Endodermal cell (in vitro differentiated cells): Measurements from ENCODE around the gene FREY1. TPM values are rescaled to one million over a fixed set of nuclear protein-coding genes. Genes with fewer than 3 reads are reported as not detected.
A peak's percentile ranks its signal among the peaks of the same experiment; 100 is the strongest.

Experiments used
- DNase-seq: peaks from one replicate; pipeline ENCODE4 v3.0.0-alpha.2; 2017
- H3K27ac ChIP-seq: 2 replicates; pipeline ENCODE4 v1.5.1; 2013; ENCODE audit warnings: mild to moderate bottlenecking, low read depth, low read length, moderate library complexity
- H3K27me3 ChIP-seq: 2 replicates; pipeline ENCODE4 v1.6.1; 2013; ENCODE audit warnings: mild to moderate bottlenecking, low read length, moderate library complexity; ENCODE audit not compliant: insufficient read depth, control insufficient read depth, poor library complexity, severe bottlenecking
- H3K36me3 ChIP-seq: 2 replicates; pipeline ENCODE4 v1.7.0; 2013; ENCODE audit warnings: mild to moderate bottlenecking, low read length, moderate library complexity; ENCODE audit not compliant: control insufficient read depth, insufficient read depth
- H3K4me1 ChIP-seq: one replicate; pipeline ENCODE4 v1.7.0; 2013; ENCODE audit warnings: low read length; ENCODE audit not compliant: control insufficient read depth, insufficient read depth
- H3K4me3 ChIP-seq: 2 replicates; pipeline ENCODE4 v1.5.1; 2013; ENCODE audit warnings: mild to moderate bottlenecking, low read length, moderate library complexity
- H3K9ac ChIP-seq: 2 replicates; pipeline ENCODE4 v1.6.1; 2013; ENCODE audit warnings: mild to moderate bottlenecking, low read length, moderate library complexity; ENCODE audit not compliant: poor library complexity, severe bottlenecking; ENCODE audit errors: extremely low read depth
- H3K9me3 ChIP-seq: 2 replicates; pipeline ENCODE4 v1.6.1; 2013; ENCODE audit warnings: mild to moderate bottlenecking, low read length, moderate library complexity; ENCODE audit not compliant: control insufficient read depth
- H3K27ac Mint-ChIP-seq: 2 replicates; pipeline ENCODE4 v1.8.0; 2020; ENCODE audit warnings: mixed read lengths
- H3K27me3 Mint-ChIP-seq: 2 replicates; pipeline ENCODE4 v1.8.0; 2021; ENCODE audit warnings: mild to moderate bottlenecking, mixed read lengths; ENCODE audit not compliant: insufficient read depth
- H3K36me3 Mint-ChIP-seq: 2 replicates; pipeline ENCODE4 v1.8.0; 2020; ENCODE audit warnings: low read depth, mixed read lengths
- H3K4me1 Mint-ChIP-seq: 2 replicates; pipeline ENCODE4 v1.8.0; 2020; ENCODE audit warnings: mixed read lengths
- H3K4me3 Mint-ChIP-seq: 2 replicates; pipeline ENCODE4 v1.8.0; 2020; ENCODE audit warnings: mild to moderate bottlenecking, moderate library complexity, mixed read lengths
- H3K9me3 Mint-ChIP-seq: 2 replicates; pipeline ENCODE4 v1.8.0; 2020; ENCODE audit warnings: mild to moderate bottlenecking, mixed read lengths
- CTCF ChIP-seq: fragments of 200-600 bp; sonication (generic); conservative IDR thresholded peaks from 2 replicates; pipeline ENCODE4 v1.5.0; 2021; ENCODE audit warnings: antibody characterized with exemption, mild to moderate bottlenecking
- WGBS, 2 experiments: methylation state at CpG; one replicate each; pipeline versions ENCODE4 v1.1.5 to v1.1.7; 2013; ENCODE audit warnings: missing lambda C conversion rate in 2 of 2, mixed read lengths in 1 of 2; ENCODE audit not compliant: insufficient coverage in 1 of 2, insufficient read length in 1 of 2; 5-methylcytosine and 5-hydroxymethylcytosine counted together
- total RNA-seq, 2 donors: library from RNA; stranded (reverse); fragmentation: NEBNext Ultra II Directional in 1 of 2; extraction: Animal tissue kit (Norgen Biotek cat#: 25700) in 1 of 2; gene quantifications; 2 replicates in 1 of 2; 3 replicates in 1 of 2; pipeline ENCODE4 v1.2.1, GENCODE V29; 2021

The FREY1 gene
- total RNA-seq, 2 donors from 2014 or later: 1.1 to 1.5 TPM

GRCh38 chr11:45885921-45886721 lies 20.9 kb downstream of the FREY1 start:
- H3K36me3 Mint-ChIP-seq: no peaks in the 10 kb centered on the region
- H3K36me3 ChIP-seq: peaks cover 5% of the 10 kb centered on the region
- no peak overlapping the region for H3K27ac ChIP-seq
- TF ChIP-seq CTCF: no peak
- peaks cover 15% of the 10 kb centered on the region for H3K27me3 Mint-ChIP-seq
- H3K4me1 Mint-ChIP-seq: peaks cover 2% of the 10 kb centered on the region
- H3K9ac ChIP-seq: no peak overlapping the region
- 9 to 15% methylated on average over 6 to 40 of the region's 43 CpGs for WGBS, 2 experiments
- H3K9me3 ChIP-seq: no peaks in the 10 kb centered on the region
- H3K4me3 ChIP-seq: peak overlapping the region; percentile 68
- no peaks in the 10 kb centered on the region for H3K9me3 Mint-ChIP-seq
- H3K27ac Mint-ChIP-seq: no peak overlapping the region
- peak; percentile 84 for DNase-seq
- no peaks in the 10 kb centered on the region for H3K4me1 ChIP-seq
- H3K4me3 Mint-ChIP-seq: peak overlapping the region; percentile 56
- peaks cover 15% of the 10 kb centered on the region for H3K27me3 ChIP-seq

- no peak within 1 kb of the TSS for H3K27ac Mint-ChIP-seq
- Histone ChIP-seq H3K27ac (no peak within 1 kb of the TSS), H3K27me3 (peaks cover 15% of the 10 kb centered on the region), H3K9me3 (no peaks in the 10 kb centered on the region), H3K36me3 (peaks cover 11% of the 10 kb centered on the region), H3K9ac (no peak within 1 kb of the TSS), H3K4me1 (no peaks in the 10 kb centered on the region), H3K4me3 (peak within 1 kb of the TSS; percentile 68)
- 2 to 3% methylated on average over 6 to 69 of the region's 73 CpGs for WGBS, 2 experiments
- peaks cover 15% of the 10 kb centered on the region for H3K27me3 Mint-ChIP-seq
- no peaks in the 10 kb centered on the region for H3K36me3 Mint-ChIP-seq
- no peaks in the 10 kb centered on the region for H3K9me3 Mint-ChIP-seq
- TF ChIP-seq CTCF: no peak
- H3K4me3 Mint-ChIP-seq: peak within 1 kb of the TSS; percentile 56
- peaks cover 2% of the 10 kb centered on the region for H3K4me1 Mint-ChIP-seq
- DNase-seq: peak; percentile 91
Observed at GRCh38 chr11:45885274-45885920, 21.7 kb downstream of the FREY1 start, which contains the start of gene MAPK8IP1. MAPK8IP1 (plus strand) TSS chr11:45885651; CDS start chr11:45885821, 170 bp downstream.

- H3K4me1 Mint-ChIP-seq: peaks cover 2% of the 10 kb centered on the region
- H3K4me3 Mint-ChIP-seq: peak overlapping the region; percentile 56
- Histone ChIP-seq H3K9ac (no peak overlapping the region), H3K9me3 (no peaks in the 10 kb centered on the region), H3K4me1 (no peaks in the 10 kb centered on the region), H3K4me3 (no peak overlapping the region), H3K36me3 (peaks cover 11% of the 10 kb centered on the region), H3K27ac (no peak overlapping the region), H3K27me3 (peaks cover 15% of the 10 kb centered on the region)
- TF ChIP-seq CTCF: no peak
- no peak overlapping the region for H3K27ac Mint-ChIP-seq
- no peaks in the 10 kb centered on the region for H3K9me3 Mint-ChIP-seq
- WGBS, 2 experiments: 89 to 91% methylated on average over 9 to 10 of the region's 10 CpGs
- no peaks in the 10 kb centered on the region for H3K36me3 Mint-ChIP-seq
- H3K27me3 Mint-ChIP-seq: peaks cover 15% of the 10 kb centered on the region
- DNase-seq: no peak
Observed at GRCh38 chr11:45884596-45885185, 22.4 kb downstream of the FREY1 start.
